ENCODE data around the gene GRIK4. TPM values are rescaled to one million over a fixed set of nuclear protein-coding genes. Genes with fewer than 3 reads are reported as not detected.
A peak's percentile ranks its signal among the peaks of the same experiment; 100 is the strongest.

The GRIK4 gene
- total RNA-seq, 2 donors from 2014 or later = not detected

DNA sequence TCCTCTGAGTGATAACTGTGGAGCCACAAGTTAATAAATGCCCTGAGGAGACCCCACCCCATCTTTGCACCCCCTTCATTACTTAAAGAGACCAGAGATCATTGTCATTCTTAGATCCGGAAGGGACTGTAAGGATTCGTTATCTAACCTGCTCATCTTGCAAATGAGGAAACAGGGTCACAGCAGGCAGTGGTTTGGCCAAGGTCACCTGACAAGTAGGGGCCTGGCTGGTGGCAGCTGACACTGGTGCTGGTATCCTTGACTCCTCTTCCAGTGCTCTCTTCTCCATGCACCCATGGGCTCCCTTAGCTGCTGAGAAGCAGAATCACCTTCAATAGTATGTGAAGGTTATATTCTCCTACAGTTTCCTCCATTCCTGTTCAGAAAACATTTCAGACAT, 151.6 kb downstream of the GRIK4 start:
- H3K27ac Mint-ChIP-seq = no peak overlapping the region
- no peaks in the 10 kb centered on the region for H3K36me3 Mint-ChIP-seq (ENCODE audit: low read depth)
- H3K27me3 Mint-ChIP-seq = peaks cover 34% of the 10 kb centered on the region
- no peaks in the 10 kb centered on the region for H3K9me3 Mint-ChIP-seq
- no peaks in the 10 kb centered on the region for H3K4me1 Mint-ChIP-seq
- no peak overlapping the region for H3K4me3 Mint-ChIP-seq
- ATAC-seq (replicated peaks) = no peak

- H3K9me3 Mint-ChIP-seq = no peaks in the 10 kb centered on the region
- no peaks in the 10 kb centered on the region for H3K36me3 Mint-ChIP-seq (ENCODE audit: low read depth)
- H3K27ac Mint-ChIP-seq = no peak overlapping the region
- ATAC-seq (replicated peaks) = no peak
- H3K4me1 Mint-ChIP-seq = no peaks in the 10 kb centered on the region
- H3K4me3 Mint-ChIP-seq = no peak overlapping the region
- H3K27me3 Mint-ChIP-seq = peaks cover 31% of the 10 kb centered on the region
Observed at GRCh38 chr11:120666121-120666639, 154.6 kb downstream of the GRIK4 start.

- no peaks in the 10 kb centered on the region for H3K4me1 Mint-ChIP-seq
- no peak for ATAC-seq (replicated peaks)
Observed at GRCh38 chr11:120667281-120667680, 155.7 kb downstream of the GRIK4 start.

DNA sequence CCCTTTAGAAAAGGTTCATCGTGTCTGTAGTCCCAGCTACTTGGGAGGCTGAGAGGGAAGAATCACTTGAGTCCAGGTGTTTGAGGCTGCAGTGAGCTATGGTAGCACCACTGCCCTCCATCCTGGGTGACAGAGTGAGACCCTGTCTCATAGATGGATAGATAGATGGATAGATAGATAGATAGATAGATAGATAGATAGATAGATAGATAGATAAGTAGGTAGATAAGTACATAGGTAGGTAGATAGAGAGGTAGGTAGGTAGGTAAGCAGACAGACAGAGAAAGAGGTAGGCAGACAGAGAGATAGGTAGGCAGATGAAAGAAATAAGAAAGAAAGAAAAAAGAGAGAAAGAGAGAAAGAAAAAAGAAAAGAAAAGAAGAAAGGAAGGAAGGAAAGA, 156.4 kb downstream of the GRIK4 start:
- Mint-ChIP-seq H3K27me3 (peaks cover 33% of the 10 kb centered on the region), H3K27ac (no peak overlapping the region)

More at GRCh38 chr11:120667281-120667680, 155.7 kb downstream of the GRIK4 start:
- no peaks in the 10 kb centered on the region for H3K36me3 Mint-ChIP-seq (ENCODE audit: low read depth)
- peaks cover 31% of the 10 kb centered on the region for H3K27me3 Mint-ChIP-seq
- no peak overlapping the region for H3K27ac Mint-ChIP-seq
- no peak overlapping the region for H3K4me3 Mint-ChIP-seq
- H3K9me3 Mint-ChIP-seq = no peaks in the 10 kb centered on the region

GRCh38 chr11:120668537-120668936, 157.0 kb downstream of the GRIK4 start:
- ATAC-seq (replicated peaks) = no peak
- H3K4me1 Mint-ChIP-seq = no peaks in the 10 kb centered on the region
- no peak overlapping the region for H3K4me3 Mint-ChIP-seq
- H3K27me3 Mint-ChIP-seq = peaks cover 31% of the 10 kb centered on the region
- H3K36me3 Mint-ChIP-seq (ENCODE audit: low read depth) = no peaks in the 10 kb centered on the region
- H3K27ac Mint-ChIP-seq = no peak overlapping the region
- H3K9me3 Mint-ChIP-seq = no peaks in the 10 kb centered on the region

More for the DNA sequence above, 156.4 kb downstream of the GRIK4 start:
- no peak overlapping the region for H3K4me3 Mint-ChIP-seq
- H3K4me1 Mint-ChIP-seq = no peaks in the 10 kb centered on the region
- H3K36me3 Mint-ChIP-seq (ENCODE audit: low read depth) = no peaks in the 10 kb centered on the region
- no peaks in the 10 kb centered on the region for H3K9me3 Mint-ChIP-seq
- no peak for ATAC-seq (replicated peaks)

GRCh38 chr11:120674542-120674941, 163.0 kb downstream of the GRIK4 start:
- Mint-ChIP-seq H3K9me3 (no peaks in the 10 kb centered on the region), H3K36me3 (ENCODE audit: low read depth) (no peaks in the 10 kb centered on the region), H3K27me3 (peaks cover 28% of the 10 kb centered on the region), H3K4me1 (no peaks in the 10 kb centered on the region), H3K27ac (no peak overlapping the region), H3K4me3 (no peak overlapping the region)
- ATAC-seq (replicated peaks) = no peak

GRCh38 chr11:120675171-120675570, 163.6 kb downstream of the GRIK4 start:
- Mint-ChIP-seq H3K36me3 (ENCODE audit: low read depth) (no peaks in the 10 kb centered on the region), H3K27ac (no peak overlapping the region), H3K9me3 (no peaks in the 10 kb centered on the region), H3K4me3 (no peak overlapping the region), H3K4me1 (no peaks in the 10 kb centered on the region), H3K27me3 (peaks cover 32% of the 10 kb centered on the region)
- ATAC-seq (replicated peaks) = no peak

GRCh38 chr11:120676991-120677390, 165.4 kb downstream of the GRIK4 start:
- no peaks in the 10 kb centered on the region for H3K9me3 Mint-ChIP-seq
- no peak overlapping the region for H3K27ac Mint-ChIP-seq
- H3K4me1 Mint-ChIP-seq = no peaks in the 10 kb centered on the region
- no peak overlapping the region for H3K4me3 Mint-ChIP-seq
- no peak for ATAC-seq (replicated peaks)
- H3K27me3 Mint-ChIP-seq = peaks cover 29% of the 10 kb centered on the region
- H3K36me3 Mint-ChIP-seq (ENCODE audit: low read depth) = no peaks in the 10 kb centered on the region

- no peaks in the 10 kb centered on the region for H3K36me3 Mint-ChIP-seq (ENCODE audit: low read depth)
- no peak overlapping the region for H3K4me3 Mint-ChIP-seq
- no peak overlapping the region for H3K27ac Mint-ChIP-seq
- peaks cover 18% of the 10 kb centered on the region for H3K27me3 Mint-ChIP-seq
- peak; percentile 64 for ATAC-seq (replicated peaks)
- H3K9me3 Mint-ChIP-seq = no peaks in the 10 kb centered on the region
- no peaks in the 10 kb centered on the region for H3K4me1 Mint-ChIP-seq
Observed at GRCh38 chr11:120680322-120680721, 168.8 kb downstream of the GRIK4 start.

DNA sequence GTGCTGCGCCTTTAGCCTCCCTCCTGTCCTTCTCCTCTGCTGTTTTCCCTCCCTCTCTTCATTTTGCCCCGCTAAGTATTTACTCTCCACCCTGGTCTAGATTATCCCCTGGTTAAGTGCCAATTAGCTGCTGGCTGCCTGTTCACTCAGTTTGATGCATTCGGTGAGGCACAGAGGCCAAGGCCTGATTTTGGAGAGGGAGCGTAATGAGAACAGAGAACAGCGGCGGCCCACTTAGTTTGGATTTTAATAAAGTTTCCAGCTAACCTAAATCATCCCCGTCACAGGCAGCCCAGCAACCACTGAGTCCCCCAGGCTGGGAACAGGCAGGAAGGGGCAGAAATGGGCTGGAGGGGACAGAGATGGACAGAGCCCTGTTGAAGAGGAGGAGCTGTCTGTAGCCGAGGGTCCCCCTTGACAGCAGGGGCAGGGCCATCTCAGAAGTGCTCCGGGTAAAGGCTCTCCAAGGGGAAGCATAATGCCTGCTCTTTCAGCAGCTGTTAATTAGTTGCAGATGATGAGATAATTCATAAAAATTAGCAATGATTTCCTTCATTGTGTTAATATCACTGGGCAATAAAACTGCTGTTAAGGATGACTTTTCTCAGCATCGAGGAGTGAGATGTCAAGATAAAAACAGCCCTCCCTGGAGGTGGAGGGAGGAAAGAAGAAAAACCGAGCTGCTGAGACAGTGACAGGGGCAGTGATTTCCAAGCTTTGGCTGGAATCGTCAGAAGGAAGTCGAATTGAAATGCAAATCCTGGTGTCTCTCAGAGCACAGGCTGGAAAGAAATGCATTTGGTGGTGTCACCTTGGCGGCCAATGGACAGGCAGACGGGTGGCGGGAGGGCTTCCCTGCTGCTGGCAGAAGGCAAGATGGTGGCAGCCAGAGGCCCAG, 170.1 kb downstream of the GRIK4 start:
- H3K4me3 Mint-ChIP-seq = no peak overlapping the region
- H3K27me3 Mint-ChIP-seq = peaks cover 20% of the 10 kb centered on the region
- no peak overlapping the region for H3K27ac Mint-ChIP-seq
- no peaks in the 10 kb centered on the region for H3K36me3 Mint-ChIP-seq (ENCODE audit: low read depth)
- no peaks in the 10 kb centered on the region for H3K9me3 Mint-ChIP-seq
- no peaks in the 10 kb centered on the region for H3K4me1 Mint-ChIP-seq
- ATAC-seq (replicated peaks) = no peak

- no peaks in the 10 kb centered on the region for H3K9me3 Mint-ChIP-seq
- no peaks in the 10 kb centered on the region for H3K4me1 Mint-ChIP-seq
- H3K36me3 Mint-ChIP-seq (ENCODE audit: low read depth) = no peaks in the 10 kb centered on the region
- H3K27me3 Mint-ChIP-seq = peaks cover 21% of the 10 kb centered on the region
- no peak overlapping the region for H3K4me3 Mint-ChIP-seq
- no peak for ATAC-seq (replicated peaks)
- H3K27ac Mint-ChIP-seq = no peak overlapping the region
Observed at GRCh38 chr11:120682332-120682649, 170.7 kb downstream of the GRIK4 start.

- H3K36me3 Mint-ChIP-seq (ENCODE audit: low read depth) = no peaks in the 10 kb centered on the region
- ATAC-seq (replicated peaks) = no peak
- no peak overlapping the region for H3K27ac Mint-ChIP-seq
- no peaks in the 10 kb centered on the region for H3K4me1 Mint-ChIP-seq
- H3K27me3 Mint-ChIP-seq = peaks cover 24% of the 10 kb centered on the region
- H3K4me3 Mint-ChIP-seq = no peak overlapping the region
- no peaks in the 10 kb centered on the region for H3K9me3 Mint-ChIP-seq
Observed at GRCh38 chr11:120682866-120683265, 171.3 kb downstream of the GRIK4 start.

- H3K36me3 Mint-ChIP-seq (ENCODE audit: low read depth) = no peaks in the 10 kb centered on the region
- H3K4me3 Mint-ChIP-seq = no peak overlapping the region
- H3K27me3 Mint-ChIP-seq = peaks cover 39% of the 10 kb centered on the region
Observed at GRCh38 chr11:120686516-120686915, 175.0 kb downstream of the GRIK4 start.

GRCh38 chr11:120688163-120688562, 176.6 kb downstream of the GRIK4 start:
- ATAC-seq (replicated peaks) = no peak
- H3K9me3 Mint-ChIP-seq = no peaks in the 10 kb centered on the region
- no peak overlapping the region for H3K27ac Mint-ChIP-seq
- H3K4me1 Mint-ChIP-seq = no peaks in the 10 kb centered on the region
- H3K36me3 Mint-ChIP-seq (ENCODE audit: low read depth) = no peaks in the 10 kb centered on the region
- H3K4me3 Mint-ChIP-seq = no peak overlapping the region
- H3K27me3 Mint-ChIP-seq = peaks cover 40% of the 10 kb centered on the region

More at GRCh38 chr11:120686516-120686915, 175.0 kb downstream of the GRIK4 start:
- Mint-ChIP-seq H3K27ac (no peak overlapping the region), H3K9me3 (no peaks in the 10 kb centered on the region), H3K4me1 (no peaks in the 10 kb centered on the region)
- ATAC-seq (replicated peaks) = no peak

GRCh38 chr11:120689596-120690275, 178.2 kb downstream of the GRIK4 start:
- Mint-ChIP-seq H3K4me1 (no peaks in the 10 kb centered on the region), H3K36me3 (ENCODE audit: low read depth) (no peaks in the 10 kb centered on the region), H3K27me3 (peaks cover 45% of the 10 kb centered on the region), H3K9me3 (no peaks in the 10 kb centered on the region), H3K4me3 (no peak overlapping the region), H3K27ac (no peak overlapping the region)
- no peak for ATAC-seq (replicated peaks)

All from activated T-helper 17 cell treated with anti-CD3 and anti-CD28 coated beads, Interleukin-2, amount 50 U/mL, for 72 hours (primary cell).